ENCODE data around the gene ING4.
A peak's percentile ranks its signal among the peaks of the same experiment; 100 is the strongest.

ING4 gene

GRCh38 chr12:6693832-6694355, 31.0 kb upstream of the ING4 start:
- H3K4me1 ChIP-seq (ENCODE audit: insufficient read depth, poor library complexity, severe bottlenecking) = peaks cover 6% of the 10 kb centered on the region
- H3K9me3 ChIP-seq (ENCODE audit: severe bottlenecking) = no peaks in the 10 kb centered on the region
- no peak for TF ChIP-seq CTCF (IDR thresholded peaks at IDR 0.05; ENCODE audit: poor library complexity, severe bottlenecking)
- no peaks in the 10 kb centered on the region for H3K36me3 ChIP-seq (ENCODE audit: low read depth)
- H3K27ac ChIP-seq (ENCODE audit: poor library complexity, severe bottlenecking) = no peak overlapping the region
- DNase-seq (ENCODE audit: low spot score) (no peak), ATAC-seq (ENCODE audit: low read depth) (no peak)
- H3K27me3 ChIP-seq (ENCODE audit: insufficient read depth, poor library complexity, severe bottlenecking) = no peaks in the 10 kb centered on the region
- H3K4me3 ChIP-seq (ENCODE audit: severe bottlenecking) = no peak overlapping the region

- Histone ChIP-seq H3K36me3 (ENCODE audit: low read depth) (no peaks in the 10 kb centered on the region), H3K27ac (ENCODE audit: poor library complexity, severe bottlenecking) (no peak overlapping the region), H3K9me3 (ENCODE audit: severe bottlenecking) (no peaks in the 10 kb centered on the region), H3K4me1 (ENCODE audit: insufficient read depth, poor library complexity, severe bottlenecking) (peaks cover 7% of the 10 kb centered on the region), H3K4me3 (ENCODE audit: severe bottlenecking) (no peak overlapping the region), H3K27me3 (ENCODE audit: insufficient read depth, poor library complexity, severe bottlenecking) (no peaks in the 10 kb centered on the region)
- ATAC-seq (ENCODE audit: low read depth) = no peak
- TF ChIP-seq CTCF (IDR thresholded peaks at IDR 0.05; ENCODE audit: poor library complexity, severe bottlenecking) = no peak
- no peak for DNase-seq (ENCODE audit: low spot score)
These were observed 30.0 kb upstream of the ING4 start for GRCh38 chr12:6692888-6693287.

- H3K4me1 ChIP-seq (ENCODE audit: insufficient read depth, poor library complexity, severe bottlenecking) = peaks cover 14% of the 10 kb centered on the region
- H3K4me3 ChIP-seq (ENCODE audit: severe bottlenecking) = no peak overlapping the region
- H3K27ac ChIP-seq (ENCODE audit: poor library complexity, severe bottlenecking) = no peak overlapping the region
- no peak for ATAC-seq (ENCODE audit: low read depth)
- H3K9me3 ChIP-seq (ENCODE audit: severe bottlenecking) = no peaks in the 10 kb centered on the region
- H3K36me3 ChIP-seq (ENCODE audit: low read depth) = peaks cover 6% of the 10 kb centered on the region; the same call in 1 of the 2 replicates
- H3K27me3 ChIP-seq (ENCODE audit: insufficient read depth, poor library complexity, severe bottlenecking) = no peaks in the 10 kb centered on the region
- no peak for DNase-seq (ENCODE audit: low spot score)
- TF ChIP-seq CTCF (IDR thresholded peaks at IDR 0.05; ENCODE audit: poor library complexity, severe bottlenecking) = no peak
These were observed 28.6 kb upstream of the ING4 start for GRCh38 chr12:6691473-6691872.

GRCh38 chr12:6688999-6689882, 26.3 kb upstream of the ING4 start, which contains the start of gene ZNF384:
Gene ZNF384, minus strand, starts transcription at chr12:6689375. Its CDS starts 9,855 bp downstream, at chr12:6679520.
- Histone ChIP-seq H3K4me1 (ENCODE audit: insufficient read depth, poor library complexity, severe bottlenecking) (peaks cover 14% of the 10 kb centered on the region), H3K27ac (ENCODE audit: poor library complexity, severe bottlenecking) (peak within 1 kb of the TSS; percentile 79), H3K36me3 (ENCODE audit: low read depth) (peaks cover 20% of the 10 kb centered on the region), H3K9me3 (ENCODE audit: severe bottlenecking) (no peaks in the 10 kb centered on the region), H3K4me3 (ENCODE audit: severe bottlenecking) (peak within 1 kb of the TSS; percentile 60), H3K27me3 (ENCODE audit: insufficient read depth, poor library complexity, severe bottlenecking) (no peaks in the 10 kb centered on the region)
- TF ChIP-seq CTCF (IDR thresholded peaks at IDR 0.05; ENCODE audit: poor library complexity, severe bottlenecking) = no peak
- peak; percentile 97 for DNase-seq (ENCODE audit: low spot score)
- ATAC-seq (ENCODE audit: low read depth) = peak; percentile 84

All from RWPE2 (cell line).